ENCODE data around the gene PLCB1.

GRCh38 chr20:8425016-8425415 is 292.9 kb downstream of the PLCB1 start:
- TF ChIP-seq FOXJ3 (CRISPR knock-in tag; IDR thresholded peaks at IDR 0.05; ENCODE audit: borderline replicate concordance) (no peak), ARID4B (CRISPR knock-in tag; IDR thresholded peaks at IDR 0.05; ENCODE audit: borderline replicate concordance) (no peak), E2F5 (CRISPR knock-in tag; IDR thresholded peaks at IDR 0.05) (no peak), FOXP1 (CRISPR knock-in tag; IDR thresholded peaks at IDR 0.05; ENCODE audit: borderline replicate concordance) (no peak), CTCF (IDR thresholded peaks at IDR 0.05) (no peak), MAX (CRISPR knock-in tag; IDR thresholded peaks at IDR 0.05) (no peak), ZNF263 (CRISPR knock-in tag; IDR thresholded peaks at IDR 0.05; ENCODE audit: low read depth) (no peak), STAT6 (CRISPR knock-in tag; conservative IDR thresholded peaks at IDR 0.05; ENCODE audit: low read depth) (no peak), PREB (CRISPR knock-in tag; IDR thresholded peaks at IDR 0.05; ENCODE audit: borderline replicate concordance) (no peak), CREB1 (CRISPR knock-in tag; IDR thresholded peaks at IDR 0.05) (no peak), ZNF416 (CRISPR knock-in tag; IDR thresholded peaks at IDR 0.05) (no peak), NFYB (CRISPR knock-in tag; conservative IDR thresholded peaks at IDR 0.05; ENCODE audit: low read depth) (no peak), USF1 (CRISPR knock-in tag; IDR thresholded peaks at IDR 0.05) (no peak), ZNF317 (CRISPR knock-in tag; IDR thresholded peaks at IDR 0.05; ENCODE audit: borderline replicate concordance, low read depth) (no peak)

Data from WTC11 (cell line).